GM12892 (cell line): ENCODE measurements around the gene SLC10A6.

ENCODE experiments used
- POLR2A ChIP-seq: IDR thresholded peaks from 2 replicates; pipeline ENCODE4 v1.6.1; 2011; ENCODE audit warnings: low read depth, low read length, control low read depth
- POLR2AphosphoS5 ChIP-seq: IDR thresholded peaks from 2 replicates; pipeline ENCODE4 v1.6.1; 2011; ENCODE audit warnings: low read depth, low read length, control low read depth

DNA sequence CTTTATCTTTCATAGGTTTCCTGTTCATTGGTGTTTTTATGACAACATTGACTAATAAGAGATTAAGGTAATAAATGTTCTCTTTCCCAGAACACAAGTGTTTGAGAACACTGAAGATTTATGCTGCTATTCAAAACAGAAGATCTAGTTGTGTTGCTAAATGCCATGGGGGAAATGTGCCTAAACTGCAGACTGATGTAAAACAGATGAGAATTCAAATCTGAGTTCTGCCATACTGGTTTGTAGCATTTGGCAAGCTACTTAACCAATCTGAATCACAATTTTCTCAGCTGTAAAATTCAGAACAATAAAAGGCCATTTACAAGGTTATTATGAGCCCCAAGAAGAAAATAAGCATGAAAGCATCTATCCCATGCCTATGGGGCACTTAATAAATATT is 2.3 kb downstream of the SLC10A6 start:
- no peak for TF ChIP-seq POLR2AphosphoS5
- no peak for TF ChIP-seq POLR2A
